BLaER1 treated with 17β-estradiol and CSF1 and Interleukin-3, amounts not matched to agents 10 nM and 100 nM (cell line): Measurements from ENCODE around the gene HOXD4.
A peak's percentile ranks its signal among the peaks of the same experiment; 100 is the strongest.

Experiments used
- H3K27ac ChIP-seq, 11 experiments: shearing (Covaris generic); formaldehyde crosslinking; 2 replicates each; pipeline ENCODE4 v1.8.1; 2022
- H3K27me3 ChIP-seq, 11 experiments: shearing (Covaris generic); formaldehyde crosslinking; 2 replicates each; pipeline ENCODE4 v1.8.1; 2022
- H3K36me3 ChIP-seq, 11 experiments: shearing (Covaris generic); formaldehyde crosslinking; 2 replicates each; pipeline ENCODE4 v1.8.1; 2022
- H3K4me1 ChIP-seq, 10 experiments: shearing (Covaris generic); formaldehyde crosslinking; 2 replicates each; pipeline ENCODE4 v1.8.1; 2022
- H3K4me2 ChIP-seq, 11 experiments: shearing (Covaris generic); formaldehyde crosslinking; 2 replicates each; pipeline ENCODE4 v1.8.1; 2022
- H3K4me3 ChIP-seq, 10 experiments: shearing (Covaris generic); formaldehyde crosslinking; 2 replicates each; pipeline ENCODE4 v1.8.1; 2022
- H3K9ac ChIP-seq, 11 experiments: shearing (Covaris generic); formaldehyde crosslinking; 2 replicates each; pipeline ENCODE4 v1.8.1; 2022
- H3K9me3 ChIP-seq, 11 experiments: shearing (Covaris generic); formaldehyde crosslinking; replicated peaks in 1 of 11; 2 replicates each; pipeline ENCODE4 v1.8.1; 2022
- H4K20me1 ChIP-seq, 11 experiments: shearing (Covaris generic); formaldehyde crosslinking; 2 replicates each; pipeline ENCODE4 v1.8.1; 2022
- Cebpa-rat ChIP-seq, 11 experiments: shearing (Covaris generic); IDR thresholded peaks; 2 replicates each; pipeline ENCODE4 v1.8.1; 2022

The HOXD4 gene

DNA sequence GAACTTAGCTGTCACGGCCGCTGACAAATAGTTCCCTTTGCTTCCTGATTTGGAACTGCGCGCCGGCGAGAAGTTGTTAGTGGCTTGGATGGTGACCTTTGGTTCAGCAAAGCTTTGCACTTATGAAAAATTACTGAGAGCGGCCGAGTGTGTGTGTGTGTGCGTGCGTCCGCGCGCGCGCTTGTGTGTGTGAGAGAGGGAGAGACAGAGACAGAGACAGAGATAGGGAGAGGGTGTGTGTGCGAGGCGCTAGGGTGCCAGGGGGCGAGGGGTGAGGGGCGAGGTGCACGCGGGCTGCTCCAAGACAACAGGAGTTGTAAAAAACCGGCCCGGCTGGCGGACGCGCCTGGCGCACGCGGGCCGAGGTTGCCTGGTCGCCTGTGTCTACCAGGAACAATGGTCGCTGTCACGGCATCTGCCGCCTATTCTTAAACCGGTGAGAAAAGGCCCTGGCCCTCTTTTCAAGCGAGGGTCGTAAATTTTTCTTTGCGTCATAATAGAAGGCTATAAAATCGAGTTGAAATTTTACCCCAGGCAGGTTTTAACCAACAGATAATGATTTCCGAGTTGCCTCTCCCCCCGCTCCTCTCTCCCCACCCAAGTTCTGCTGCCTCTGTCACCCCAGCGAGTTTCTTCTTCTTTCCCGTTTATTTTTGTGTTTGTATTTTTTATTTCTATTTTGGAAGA, 6.3 kb downstream of the HOXD4 start:
- H3K4me2 ChIP-seq = no peak overlapping the region
- H3K27ac ChIP-seq = no peak overlapping the region
- H3K27me3 ChIP-seq = peaks cover 70 to 100% (median 99%) of the 10 kb centered on the region in 11 experiments
- H3K36me3 ChIP-seq = no peaks in the 10 kb centered on the region
- no peak overlapping the region for H3K9ac ChIP-seq
- H3K9me3 ChIP-seq = peaks cover 50 to 69% (median 63%) of the 10 kb centered on the region in 11 experiments
- H3K4me3 ChIP-seq = no peak overlapping the region
- no peaks in the 10 kb centered on the region for H4K20me1 ChIP-seq
- no peaks in the 10 kb centered on the region for H3K4me1 ChIP-seq
- TF ChIP-seq Cebpa-rat (IDR thresholded peaks at IDR 0.05) = no peak

DNA sequence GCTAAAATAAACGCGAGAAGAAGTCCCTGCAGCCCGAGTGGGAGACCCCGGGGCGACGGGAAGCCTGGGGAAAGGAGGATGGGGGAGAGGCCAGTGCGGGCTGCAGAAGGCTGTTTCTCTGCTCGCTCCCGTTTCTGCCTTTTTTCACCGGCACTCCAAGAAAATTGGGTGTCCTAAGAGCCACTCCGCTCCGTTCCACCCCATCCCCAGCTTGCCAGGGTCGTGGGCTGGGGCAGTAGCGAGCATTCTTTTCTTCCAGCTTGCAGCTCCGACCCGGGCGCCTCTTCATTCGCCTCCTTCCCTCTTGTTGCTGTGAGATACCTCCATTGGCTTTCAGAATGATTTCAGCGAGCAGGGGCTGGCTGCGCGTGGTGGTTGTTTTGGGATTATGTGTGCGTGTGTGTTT, 6.8 kb downstream of the HOXD4 start:
- TF ChIP-seq Cebpa-rat (IDR thresholded peaks at IDR 0.05) = no peak
- no peak overlapping the region for H3K27ac ChIP-seq
- H3K27me3 ChIP-seq = peaks cover 68 to 100% (median 97%) of the 10 kb centered on the region in 11 experiments
- no peak overlapping the region for H3K9ac ChIP-seq
- H4K20me1 ChIP-seq = no peaks in the 10 kb centered on the region
- no peaks in the 10 kb centered on the region for H3K36me3 ChIP-seq
- no peaks in the 10 kb centered on the region for H3K4me1 ChIP-seq
- H3K9me3 ChIP-seq = peaks cover 54 to 72% (median 66%) of the 10 kb centered on the region in 11 experiments
- no peak overlapping the region for H3K4me3 ChIP-seq
- no peak overlapping the region for H3K4me2 ChIP-seq

DNA sequence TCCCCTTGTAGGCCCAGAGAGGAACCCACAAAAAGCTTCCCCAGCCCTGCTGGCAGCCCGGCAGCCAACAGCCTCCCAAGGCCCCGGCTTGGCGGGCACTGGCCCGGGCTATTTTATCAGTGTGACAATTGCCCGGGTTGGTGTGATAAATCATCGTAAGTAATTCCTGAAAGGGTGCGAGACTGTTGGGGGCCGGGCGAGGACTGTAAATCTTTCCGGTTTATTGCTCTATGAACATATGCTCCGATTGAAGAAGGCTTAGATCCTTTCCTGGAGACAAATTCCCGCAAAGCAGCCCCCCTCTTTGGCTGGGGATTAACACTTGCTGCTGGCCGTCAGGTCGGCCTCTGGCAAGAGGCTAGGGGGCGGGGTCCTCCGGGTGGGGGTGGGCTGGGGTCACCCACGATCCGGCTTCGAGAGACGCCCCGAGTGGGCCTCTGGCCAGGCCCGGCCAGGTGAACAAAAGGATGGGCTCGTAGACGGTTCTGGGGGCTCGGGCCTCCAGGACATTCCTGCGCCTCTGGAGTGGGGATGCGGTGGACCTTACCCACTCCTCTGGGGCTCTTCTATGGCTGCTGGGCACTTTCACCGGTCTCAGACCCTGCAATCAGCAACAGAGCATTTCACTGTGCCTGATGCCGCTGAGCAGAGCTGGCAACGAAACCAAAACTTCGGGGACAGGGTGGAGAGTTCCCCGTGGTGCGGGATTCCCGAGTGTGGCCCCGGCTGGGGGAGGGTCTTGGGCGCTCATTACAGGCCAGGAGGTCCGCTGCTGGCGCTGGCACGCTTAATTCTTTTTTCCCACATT, 7.7 kb downstream of the HOXD4 start:
- H3K4me3 ChIP-seq = 0 out of 20 replicates have a peak overlapping the region, but pooled peaks of 1 of the 10 experiments have one; percentile 11
- H3K27me3 ChIP-seq = peaks cover 64 to 100% (median 97%) of the 10 kb centered on the region in 11 experiments
- H4K20me1 ChIP-seq = no peaks in the 10 kb centered on the region
- no peaks in the 10 kb centered on the region for H3K4me1 ChIP-seq
- peaks cover 61 to 81% (median 74%) of the 10 kb centered on the region in 11 experiments for H3K9me3 ChIP-seq
- H3K36me3 ChIP-seq = no peaks in the 10 kb centered on the region
- no peak overlapping the region for H3K9ac ChIP-seq
- TF ChIP-seq Cebpa-rat (IDR thresholded peaks at IDR 0.05) = no peak
- H3K27ac ChIP-seq = no peak overlapping the region
- no peak overlapping the region for H3K4me2 ChIP-seq

DNA sequence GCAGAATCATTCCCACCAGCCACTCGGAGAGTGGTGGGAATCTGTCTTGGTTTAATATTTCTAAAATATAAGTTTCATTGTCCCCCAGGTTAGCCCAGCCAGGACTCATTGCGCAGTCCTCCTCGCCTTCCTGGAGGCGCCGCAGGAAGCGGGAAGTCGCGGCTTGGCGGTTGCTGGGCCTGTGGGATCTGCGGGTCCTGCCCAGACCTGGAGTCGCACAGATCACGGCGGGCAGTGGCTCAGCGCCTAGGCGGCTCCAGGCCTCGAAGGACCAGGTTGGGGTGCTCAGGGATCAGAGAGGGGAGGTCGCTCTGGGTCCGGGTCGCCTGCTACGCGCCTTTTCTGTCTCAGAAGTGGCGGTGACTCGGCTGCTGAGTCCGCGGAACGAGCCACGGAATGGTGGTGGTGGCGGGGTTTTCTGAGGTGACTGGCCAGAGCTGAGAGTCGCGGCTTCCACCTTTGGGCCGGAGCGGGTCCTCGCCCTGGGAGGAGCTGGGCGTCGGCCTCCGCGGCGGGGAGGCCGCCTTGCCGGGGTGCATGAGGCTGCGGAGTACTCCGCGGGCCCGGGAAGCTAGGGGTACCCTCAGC, 8.4 kb downstream of the HOXD4 start:
- Histone ChIP-seq H3K4me1 (no peaks in the 10 kb centered on the region), H3K9ac (no peak overlapping the region), H3K4me3 (no peak overlapping the region), H3K9me3 (peaks cover 67 to 88% (median 80%) of the 10 kb centered on the region in 11 experiments), H3K27me3 (peaks cover 57 to 100% (median 94%) of the 10 kb centered on the region in 11 experiments), H4K20me1 (no peaks in the 10 kb centered on the region), H3K27ac (no peak overlapping the region), H3K36me3 (no peaks in the 10 kb centered on the region), H3K4me2 (no peak overlapping the region)
- TF ChIP-seq Cebpa-rat (IDR thresholded peaks at IDR 0.05) = no peak

DNA sequence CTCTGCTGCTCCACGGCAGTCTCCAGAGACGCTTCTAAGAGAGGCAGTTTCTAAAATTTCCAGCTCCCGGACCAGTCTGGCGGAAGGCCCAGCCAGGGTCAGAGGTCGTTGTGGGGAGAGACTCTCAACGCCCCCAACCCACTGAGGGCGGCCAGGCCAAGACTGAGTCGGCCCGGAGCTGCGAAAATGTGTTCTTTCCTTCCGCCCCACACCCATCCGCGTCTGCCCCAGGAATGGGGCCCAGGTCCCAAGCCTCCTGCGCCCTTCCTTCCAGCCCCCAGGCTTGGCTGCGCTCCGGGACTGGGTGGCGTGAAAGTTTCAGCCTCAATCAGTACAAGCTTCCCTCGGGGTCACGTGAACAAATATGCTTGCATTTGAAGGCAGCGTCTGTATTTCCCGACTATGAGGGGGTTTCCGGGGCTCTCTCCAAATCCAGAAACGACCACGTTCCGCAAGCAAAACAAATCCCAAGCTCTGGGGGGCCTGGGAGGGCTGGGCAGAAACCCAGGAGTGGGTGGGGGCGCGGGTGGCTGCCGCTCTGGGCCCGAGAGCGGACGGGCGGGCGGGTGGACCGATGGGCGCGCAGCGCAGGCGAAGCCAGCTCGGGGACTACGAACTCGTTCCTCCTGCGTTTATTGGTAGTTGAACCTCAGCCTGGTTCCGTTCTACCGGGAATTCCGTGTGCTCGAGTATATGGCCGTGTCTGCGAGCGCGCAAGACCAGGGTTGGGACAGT, 9.1 kb downstream of the HOXD4 start:
- no peak overlapping the region for H3K4me2 ChIP-seq

DNA sequence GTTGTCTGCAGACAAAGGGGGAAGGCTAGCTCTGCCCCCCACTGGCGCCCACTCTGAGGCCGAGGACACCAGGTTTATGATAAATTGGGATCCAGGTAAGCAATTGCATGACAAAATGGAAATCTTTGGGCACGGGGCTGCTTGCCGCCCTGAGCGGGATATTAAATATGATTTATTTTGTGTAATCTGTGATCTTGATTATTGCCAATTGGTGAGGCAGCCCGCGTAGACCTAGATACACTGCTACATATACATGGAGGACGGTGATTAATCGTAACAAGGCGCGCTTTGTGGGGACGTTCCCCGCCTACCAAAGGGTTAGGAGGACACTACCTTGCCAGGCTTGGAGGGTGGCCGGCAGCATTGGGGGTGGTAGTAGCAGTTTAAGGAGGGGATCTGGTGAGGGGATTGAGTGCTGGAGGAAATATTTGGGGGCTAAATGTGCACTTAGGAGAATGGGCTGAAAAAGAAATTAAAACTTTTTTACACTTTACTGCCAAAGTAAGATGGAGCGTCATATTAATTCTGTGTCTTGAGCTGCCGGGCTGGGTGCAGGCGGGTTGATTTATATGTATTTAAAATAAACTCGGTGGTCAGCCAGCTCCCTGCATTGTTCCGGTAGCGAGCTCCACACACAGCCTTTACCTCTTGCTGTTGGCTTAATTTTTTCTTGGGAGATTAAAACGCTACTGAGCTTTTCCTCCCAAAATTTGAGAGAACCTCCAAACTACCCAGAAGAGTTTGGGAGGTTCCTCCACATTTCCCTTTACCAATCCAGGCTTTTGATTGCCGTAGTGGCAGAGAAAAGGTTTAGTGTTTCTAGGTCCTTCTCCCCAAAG, 9.9 kb downstream of the HOXD4 start:
- H3K9me3 ChIP-seq = peaks cover 75 to 93% (median 88%) of the 10 kb centered on the region in 11 experiments
- no peak overlapping the region for H3K4me2 ChIP-seq
- peaks cover 42 to 98% (median 93%) of the 10 kb centered on the region in 11 experiments for H3K27me3 ChIP-seq

More for the DNA sequence above, 9.1 kb downstream of the HOXD4 start:
- H3K9me3 ChIP-seq = peaks cover 74 to 91% (median 87%) of the 10 kb centered on the region in 11 experiments
- H3K27ac ChIP-seq = no peak overlapping the region
- H3K4me1 ChIP-seq = no peaks in the 10 kb centered on the region
- H3K4me3 ChIP-seq = no peak overlapping the region
- no peaks in the 10 kb centered on the region for H3K36me3 ChIP-seq
- no peak for TF ChIP-seq Cebpa-rat (IDR thresholded peaks at IDR 0.05)
- H3K27me3 ChIP-seq = peaks cover 50 to 100% (median 94%) of the 10 kb centered on the region in 11 experiments
- no peak overlapping the region for H3K9ac ChIP-seq
- H4K20me1 ChIP-seq = no peaks in the 10 kb centered on the region

DNA sequence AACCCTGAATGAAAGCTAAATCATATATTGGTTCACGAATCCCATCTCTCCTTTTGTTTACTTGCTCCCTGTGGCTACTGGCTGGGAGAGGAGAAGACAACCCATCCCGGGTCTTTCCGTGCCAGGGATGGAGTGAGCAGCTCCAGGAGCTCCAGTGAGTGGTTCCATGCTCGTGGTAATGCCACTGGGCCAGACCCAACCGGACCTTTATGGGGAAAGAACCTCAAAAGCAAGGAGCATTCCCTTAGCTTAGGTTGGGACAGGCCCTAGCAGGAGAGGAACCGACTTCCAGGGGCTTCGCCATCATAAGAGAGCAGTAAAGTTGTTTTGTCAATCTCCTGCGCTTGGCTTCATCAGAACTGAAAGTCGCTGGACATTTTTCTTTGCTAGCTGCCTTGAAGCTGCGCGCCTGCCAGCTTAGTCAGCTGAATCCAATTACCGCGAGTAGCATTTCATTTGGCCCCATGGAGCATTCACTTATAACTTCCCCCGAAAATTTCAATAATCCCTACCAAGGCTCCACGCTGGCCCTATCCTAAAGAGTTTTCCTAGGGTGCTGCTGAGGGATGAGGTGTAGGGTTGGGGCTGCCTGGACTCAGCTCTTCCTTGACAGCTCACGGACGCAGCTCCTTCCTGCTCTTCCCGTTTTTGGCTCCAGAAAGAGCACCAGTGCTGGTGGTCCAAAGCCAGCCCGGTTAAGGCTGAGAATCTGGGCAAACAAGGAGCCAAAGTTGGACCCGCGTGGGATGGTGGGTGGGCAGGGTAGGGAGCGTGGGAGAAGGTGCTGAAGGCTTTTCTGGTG, 10.7 kb downstream of the HOXD4 start:
- TF ChIP-seq Cebpa-rat (IDR thresholded peaks at IDR 0.05) = no peak
- Histone ChIP-seq H3K4me1 (no peaks in the 10 kb centered on the region), H4K20me1 (no peaks in the 10 kb centered on the region), H3K27me3 (peaks cover 34 to 95% (median 85%) of the 10 kb centered on the region in 11 experiments), H3K27ac (no peak overlapping the region), H3K4me2 (no peak overlapping the region), H3K9me3 (peaks cover 69 to 85% (median 80%) of the 10 kb centered on the region in 11 experiments), H3K9ac (no peak overlapping the region), H3K36me3 (no peaks in the 10 kb centered on the region), H3K4me3 (no peak overlapping the region)

More for the DNA sequence above, 9.9 kb downstream of the HOXD4 start:
- no peaks in the 10 kb centered on the region for H3K4me1 ChIP-seq
- no peaks in the 10 kb centered on the region for H4K20me1 ChIP-seq
- H3K9ac ChIP-seq = no peak overlapping the region
- TF ChIP-seq Cebpa-rat (IDR thresholded peaks at IDR 0.05) = no peak
- H3K27ac ChIP-seq = no peak overlapping the region
- H3K4me3 ChIP-seq = no peak overlapping the region
- no peaks in the 10 kb centered on the region for H3K36me3 ChIP-seq
